PFSK-1 (cell line): ENCODE measurements around the gene ZFYVE19.

Experiments
- FOXP2 ChIP-seq: optimal IDR thresholded peaks from 2 replicates; pipeline ENCODE3; 2011; ENCODE audit warnings: borderline replicate concordance, control low read depth, inconsistent platforms; ENCODE audit not compliant: insufficient read depth; ENCODE audit errors: extremely low read length, extremely low read depth
- POLR2AphosphoS5 ChIP-seq: IDR thresholded peaks from 2 replicates; pipeline ENCODE4 v1.6.1; 2012; ENCODE audit warnings: low read depth, mild to moderate bottlenecking, control low read depth, low read length, moderate library complexity
- REST ChIP-seq, 2 experiments: IDR thresholded peaks; 2 replicates each; pipeline versions ENCODE4 v1.6.1 to v1.8.0; 2011 to 2012; ENCODE audit warnings: low read depth in 2 of 2, low read length in 2 of 2, control low read depth in 1 of 2, inconsistent platforms in 1 of 2, mild to moderate bottlenecking in 1 of 2, moderate library complexity in 1 of 2; ENCODE audit not compliant: insufficient read depth in 1 of 2
- SIN3A ChIP-seq: IDR thresholded peaks from 2 replicates; pipeline ENCODE4 v1.6.1; 2012; ENCODE audit warnings: mild to moderate bottlenecking, low read length, moderate library complexity, borderline replicate concordance; ENCODE audit not compliant: insufficient read depth
- TAF1 ChIP-seq: IDR thresholded peaks from 2 replicates; pipeline ENCODE4 v1.6.1; 2012; ENCODE audit warnings: low read length, control low read depth, borderline replicate concordance; ENCODE audit not compliant: insufficient read depth

ZFYVE19 gene

GRCh38 chr15:40826423-40827075 lies 19.7 kb downstream of the ZFYVE19 start:
- TF ChIP-seq REST (IDR thresholded peaks at IDR 0.05; ENCODE audit: insufficient read depth in 1 of 2, low read depth in 2 of 2, low read length in 2 of 2) (no peak), FOXP2 (no peak), POLR2AphosphoS5 (no peak), SIN3A (no peak), TAF1 (no peak)

- no peak for TF ChIP-seq SIN3A
- TF ChIP-seq FOXP2: no peak
- no peak for TF ChIP-seq POLR2AphosphoS5
- TF ChIP-seq TAF1: no peak
- no peak for TF ChIP-seq REST (IDR thresholded peaks at IDR 0.05; ENCODE audit: insufficient read depth in 1 of 2, low read depth in 2 of 2, low read length in 2 of 2)
Observed at GRCh38 chr15:40828447-40829036, 21.7 kb downstream of the ZFYVE19 start, which contains the start of gene PPP1R14D. PPP1R14D (minus strand) TSS chr15:40828708; CDS start chr15:40828641, 67 bp downstream.

- TF ChIP-seq REST (IDR thresholded peaks at IDR 0.05; ENCODE audit: insufficient read depth in 1 of 2, low read depth in 2 of 2, low read length in 2 of 2) (no peak), FOXP2 (no peak), POLR2AphosphoS5 (no peak), SIN3A (no peak), TAF1 (no peak)
Observed at GRCh38 chr15:40829115-40829514, 22.2 kb downstream of the ZFYVE19 start.

- TF ChIP-seq TAF1: no peak
- no peak for TF ChIP-seq POLR2AphosphoS5
- TF ChIP-seq REST (IDR thresholded peaks at IDR 0.05; ENCODE audit: insufficient read depth in 1 of 2, low read depth in 2 of 2, low read length in 2 of 2): no peak
- no peak for TF ChIP-seq SIN3A
Observed at GRCh38 chr15:40830884-40831283, 24.0 kb downstream of the ZFYVE19 start.
